ENCODE measurements around the gene AMPH.

AMPH gene

GRCh38 chr7:38542156-38542555 lies 89.0 kb downstream of the AMPH start:
- DNase-seq (ENCODE audit: low spot score): peak; percentile 59

DNA sequence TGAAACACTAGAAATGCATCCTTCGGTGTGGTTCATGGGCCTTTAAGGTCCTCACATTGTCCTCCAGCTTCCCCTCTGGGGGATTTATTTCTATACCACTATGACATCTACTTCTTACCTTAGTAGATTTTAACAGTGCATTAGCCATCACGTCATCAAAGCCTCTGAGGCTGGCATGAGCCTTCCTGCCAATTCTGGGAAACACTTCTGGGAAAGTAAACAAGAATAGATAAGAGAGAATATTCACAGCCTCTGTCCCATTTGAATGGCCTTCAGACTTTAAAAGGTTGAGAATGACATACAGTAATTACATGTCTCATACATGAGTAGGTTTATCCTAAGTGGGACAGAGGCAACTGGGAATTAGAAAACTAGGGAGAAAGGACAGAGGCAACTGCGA lies 89.7 kb downstream of the AMPH start:
- DNase-seq (ENCODE audit: low spot score): no peak

GRCh38 chr7:38539477-38540081 lies 91.6 kb downstream of the AMPH start:
- DNase-seq (ENCODE audit: low spot score): no peak

DNA sequence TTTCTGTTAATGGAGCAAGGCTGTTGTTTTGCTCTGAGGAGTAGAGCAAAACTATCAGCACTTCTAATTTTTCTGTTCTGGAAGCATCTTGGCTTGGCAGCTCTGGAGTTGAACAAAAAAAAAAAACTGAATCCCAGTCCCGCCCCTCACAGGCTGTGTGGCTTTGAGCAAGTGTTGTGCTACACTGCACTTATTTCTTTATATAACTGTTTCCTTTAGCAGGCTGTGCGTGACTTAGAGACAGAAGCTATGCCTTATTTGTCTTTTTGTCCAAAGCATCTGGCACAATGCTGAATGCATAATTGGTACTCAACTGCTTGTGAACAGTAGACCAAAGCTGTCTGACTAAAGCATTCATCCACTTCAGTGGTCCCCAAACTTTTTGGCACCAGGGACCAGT lies 96.1 kb downstream of the AMPH start:
- DNase-seq (ENCODE audit: low spot score): no peak

DNA sequence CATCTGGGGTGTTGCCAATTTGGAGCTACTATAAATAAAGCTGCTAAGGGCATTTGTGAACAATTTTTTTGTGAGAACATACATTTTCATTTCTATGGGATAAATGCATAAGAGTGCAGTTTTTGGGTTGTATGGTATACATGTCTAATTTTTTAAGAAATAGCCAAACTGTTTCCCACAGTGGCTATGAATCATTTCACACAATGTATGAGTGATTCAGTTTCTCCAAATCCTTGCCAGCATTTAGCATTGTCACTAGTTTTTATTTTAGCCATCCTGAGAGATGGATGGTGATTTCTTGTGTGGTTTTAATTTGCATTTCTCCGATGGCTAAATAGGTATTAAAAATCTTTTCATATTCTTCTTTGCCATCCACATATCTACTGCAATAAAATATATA lies 105.3 kb downstream of the AMPH start:
- DNase-seq (ENCODE audit: low spot score): no peak

DNA sequence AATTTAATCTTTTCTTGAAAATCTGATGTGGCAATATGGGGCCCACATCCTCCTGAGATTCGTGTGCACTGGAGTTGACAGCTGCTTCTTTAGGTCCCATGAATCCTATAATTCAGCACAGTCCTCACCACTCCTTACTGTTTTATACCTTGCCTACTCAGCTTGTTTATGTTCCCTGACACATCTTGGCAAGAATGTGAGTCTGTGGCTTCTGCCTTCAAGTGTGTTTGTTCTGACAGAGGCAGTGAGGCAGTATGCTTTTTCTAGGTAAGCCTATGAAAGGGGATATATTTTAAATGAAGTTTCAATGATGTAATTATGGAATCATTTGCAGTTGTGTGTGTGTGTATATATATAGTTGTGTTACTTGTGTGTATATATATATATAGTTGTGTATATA lies 106.4 kb downstream of the AMPH start:
- no peak for DNase-seq (ENCODE audit: low spot score)

- DNase-seq (ENCODE audit: low spot score): no peak
These were observed 110.4 kb downstream of the AMPH start for GRCh38 chr7:38520741-38521140.

DNA sequence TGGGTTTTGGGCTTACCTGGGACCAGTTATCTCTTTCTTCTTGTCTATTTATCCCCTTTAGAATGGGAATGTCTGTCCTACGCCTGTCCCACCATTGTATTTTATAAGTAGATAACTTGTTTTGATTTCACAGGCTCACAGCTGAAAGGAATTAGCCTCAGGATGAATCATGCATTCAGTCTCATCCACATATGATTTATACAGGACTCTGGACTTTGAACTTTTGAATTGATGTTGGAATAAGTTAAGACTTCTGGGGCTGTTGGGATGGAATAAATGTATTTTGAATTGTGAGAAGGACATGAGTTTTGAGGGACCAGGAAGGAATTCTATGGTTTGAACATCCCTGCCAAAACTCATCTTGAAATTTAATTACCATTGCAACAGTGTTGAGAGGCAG lies 112.6 kb downstream of the AMPH start:
- DNase-seq (ENCODE audit: low spot score): no peak

GRCh38 chr7:38512704-38513103 lies 118.5 kb downstream of the AMPH start:
- no peak for DNase-seq (ENCODE audit: low spot score)

- DNase-seq (ENCODE audit: low spot score): no peak
These were observed 118.9 kb downstream of the AMPH start for GRCh38 chr7:38512291-38512690.

DNA sequence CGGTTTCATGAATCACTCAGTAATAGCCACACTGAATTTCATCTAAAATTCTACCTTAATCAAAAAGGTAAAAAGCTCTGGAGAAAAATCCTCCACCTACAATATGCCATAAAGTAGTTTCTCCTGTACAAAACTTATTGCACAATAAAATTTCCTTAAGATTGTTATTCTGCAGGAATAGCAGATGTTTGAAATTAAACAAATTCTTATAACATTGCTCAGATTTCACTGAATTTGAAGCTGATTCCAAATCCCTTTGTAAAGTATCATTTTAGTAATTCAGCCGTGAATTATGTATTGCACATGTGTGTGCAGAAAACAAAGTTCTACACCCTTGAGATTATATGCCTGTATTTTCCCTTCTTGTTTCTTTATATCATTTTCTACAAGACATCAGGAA lies 123.8 kb downstream of the AMPH start:
- peak; percentile 31 for DNase-seq (ENCODE audit: low spot score)

DNA sequence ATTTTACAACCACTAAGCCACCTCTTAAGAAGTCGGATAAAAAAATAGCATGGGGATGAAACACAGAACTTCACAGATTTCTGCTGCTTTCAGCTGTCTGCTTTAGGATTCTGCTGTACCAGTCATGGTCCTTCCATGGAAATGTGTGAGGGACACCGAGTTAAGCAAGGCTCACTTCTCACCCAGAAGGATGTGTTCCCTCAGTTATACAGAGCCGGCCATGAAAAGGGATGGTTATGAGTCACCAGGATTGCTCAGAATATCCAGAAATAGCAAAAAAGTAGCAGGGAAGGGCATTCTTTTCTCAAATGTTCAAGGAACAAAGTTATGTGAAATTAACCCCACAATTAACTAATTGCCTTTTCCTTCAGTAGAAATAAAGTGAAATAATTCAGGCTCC lies 124.4 kb downstream of the AMPH start:
- peak; percentile 72 for DNase-seq (ENCODE audit: low spot score)

DNA sequence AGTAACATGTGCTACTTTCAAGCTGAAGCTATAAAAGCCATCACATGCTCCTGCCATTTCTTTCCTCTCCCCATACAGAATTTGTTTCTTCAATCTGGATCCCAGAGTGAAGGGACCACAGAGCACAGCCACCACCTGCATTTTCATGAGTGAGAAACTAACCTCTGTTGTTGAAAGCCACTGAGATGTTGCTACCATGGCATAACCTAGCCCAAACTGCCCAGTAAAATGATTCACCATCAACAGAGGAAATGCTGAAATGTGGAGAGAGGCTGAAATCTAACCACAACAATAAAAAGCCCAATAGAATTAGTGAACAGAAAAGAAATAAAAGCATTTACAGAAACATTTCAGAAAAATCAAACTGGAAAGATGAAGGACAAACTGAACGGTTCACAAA lies 125.2 kb downstream of the AMPH start:
- DNase-seq (ENCODE audit: low spot score): peak; percentile 46

DNA sequence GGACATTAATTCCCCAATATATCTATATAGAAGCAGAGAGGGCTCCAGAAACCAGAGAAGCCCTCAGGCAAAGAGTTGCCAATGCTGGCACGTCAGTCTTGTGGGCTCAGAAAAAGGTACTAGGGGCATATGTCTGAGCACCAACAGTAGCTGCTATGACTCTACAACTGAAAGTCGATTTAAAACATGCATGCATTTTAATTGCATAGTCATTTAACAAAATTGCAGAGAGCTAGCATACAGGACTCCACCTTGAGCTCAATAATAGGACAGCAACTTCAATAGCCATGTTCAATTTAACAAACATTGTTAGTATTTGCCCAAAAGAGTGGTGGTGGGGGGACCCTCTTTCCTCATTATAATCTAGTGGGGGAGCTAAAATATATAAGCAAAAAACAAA lies 126.5 kb downstream of the AMPH start:
- DNase-seq (ENCODE audit: low spot score): no peak

DNA sequence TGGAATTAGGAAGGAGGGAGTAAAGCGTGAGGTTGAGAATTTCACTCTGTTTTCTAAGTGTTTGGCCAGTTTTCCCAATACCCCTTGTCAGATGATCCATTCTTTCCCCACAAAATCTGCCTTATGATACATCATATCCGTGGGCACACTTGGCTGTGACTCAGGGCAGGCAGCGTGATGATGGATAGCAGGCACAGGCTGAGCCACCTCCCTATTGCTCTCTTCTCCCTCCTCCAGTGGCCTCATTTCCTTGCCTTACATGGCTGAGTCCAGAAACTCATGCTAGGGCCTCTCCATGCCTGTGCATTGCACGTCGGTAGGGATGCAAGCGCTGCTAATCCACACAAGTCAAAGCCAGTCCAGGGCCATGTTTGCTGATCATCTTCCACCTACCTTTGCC lies 128.3 kb downstream of the AMPH start:
- no peak for DNase-seq (ENCODE audit: low spot score)

GRCh38 chr7:38502289-38502688 lies 128.9 kb downstream of the AMPH start:
- DNase-seq (ENCODE audit: low spot score): no peak

DNA sequence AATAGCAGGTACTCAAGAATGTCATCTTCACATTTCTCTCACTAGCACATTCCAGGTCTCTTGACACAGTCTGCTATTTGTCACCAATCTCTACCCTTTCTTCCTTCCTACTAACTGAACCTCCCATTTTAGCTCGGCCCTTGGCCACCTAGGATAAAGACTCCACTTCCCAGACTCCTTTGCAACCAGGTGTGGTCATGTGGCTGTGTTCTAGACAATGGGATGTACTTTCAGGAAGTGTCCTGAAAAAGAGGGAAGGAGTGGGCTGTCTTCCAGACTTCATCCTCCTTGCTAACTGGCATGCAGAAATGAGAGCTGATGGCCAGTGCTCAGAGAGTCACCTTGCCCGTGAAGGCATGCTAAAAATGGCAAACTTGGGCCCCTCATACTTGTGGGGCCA lies 139.2 kb downstream of the AMPH start:
- DNase-seq (ENCODE audit: low spot score): no peak

GRCh38 chr7:38482521-38482920 lies 148.7 kb downstream of the AMPH start:
- DNase-seq (ENCODE audit: low spot score): no peak

- no peak for DNase-seq (ENCODE audit: low spot score)
These were observed 149.8 kb downstream of the AMPH start for GRCh38 chr7:38481401-38481800.

GRCh38 chr7:38478404-38478803 lies 152.8 kb downstream of the AMPH start:
- DNase-seq (ENCODE audit: low spot score): no peak

- DNase-seq (ENCODE audit: low spot score): no peak
These were observed 153.8 kb downstream of the AMPH start for GRCh38 chr7:38477333-38477732.

DNA sequence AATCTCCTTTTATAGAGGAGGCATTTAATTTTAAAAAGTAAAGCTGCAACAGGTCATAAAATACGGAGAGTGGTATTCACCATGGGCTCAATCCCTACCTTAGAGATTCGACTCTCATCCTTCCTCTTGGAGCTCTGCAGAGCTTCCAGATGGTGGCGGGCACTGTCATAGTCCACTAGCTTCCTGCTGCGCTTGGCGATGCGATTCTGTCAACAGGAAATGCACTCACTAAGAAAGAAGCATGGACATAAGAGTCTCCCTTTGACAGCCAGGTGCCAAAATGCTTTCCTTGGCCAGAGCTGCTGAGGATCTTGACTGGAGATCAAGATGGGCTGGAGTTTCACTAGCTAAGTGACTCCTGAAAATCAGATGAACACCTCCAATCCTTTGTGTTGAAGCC lies 154.4 kb downstream of the AMPH start:
- DNase-seq (ENCODE audit: low spot score): no peak

GRCh38 chr7:38465956-38466355 lies 165.2 kb downstream of the AMPH start:
- DNase-seq (ENCODE audit: low spot score): no peak

- peak; percentile 54 for DNase-seq (ENCODE audit: low spot score)
These were observed 167.6 kb downstream of the AMPH start for GRCh38 chr7:38463277-38464225.

Data from AG20443 (cell line).